Stimulated activated CD8-positive, alpha-beta memory T cell treated with anti-CD3 and anti-CD28 coated beads, Interleukin-4, amount 100 ng/mL, for 4 hours (primary cell): Measurements from ENCODE around the gene TAC3.
"Not testable (repeated sequence)": the region's sequence is repeated elsewhere in the genome, so short reads cannot be mapped to it uniquely, and the experiment has no call there.

ENCODE experiments used
- DNase-seq, 2 donors: peaks; one replicate each; pipeline ENCODE4 v3.0.0-alpha.2; 2020; ENCODE audit warnings: low read depth in 2 of 2, low spot score in 1 of 2

The TAC3 gene

DNA sequence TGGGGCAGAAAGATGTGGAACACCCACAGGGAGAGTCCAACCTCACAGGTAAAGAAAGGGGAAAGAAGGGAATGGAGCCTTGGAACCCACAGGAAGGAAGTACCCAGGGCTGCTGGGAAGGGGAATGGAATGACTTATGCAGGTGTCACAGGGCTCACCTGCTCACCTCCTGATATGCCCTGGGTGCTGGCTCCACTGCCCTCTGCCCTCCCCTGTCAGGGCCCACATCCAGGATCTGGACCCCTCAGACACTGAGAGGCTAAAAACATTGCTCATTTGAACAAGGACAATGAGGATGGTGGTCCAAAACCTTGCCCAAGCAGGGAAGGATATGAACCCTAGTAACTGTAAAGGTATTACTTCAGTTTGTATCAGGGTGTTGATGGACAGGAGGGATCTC is 29.3 kb downstream of the TAC3 start:
- DNase-seq: no peak

DNA sequence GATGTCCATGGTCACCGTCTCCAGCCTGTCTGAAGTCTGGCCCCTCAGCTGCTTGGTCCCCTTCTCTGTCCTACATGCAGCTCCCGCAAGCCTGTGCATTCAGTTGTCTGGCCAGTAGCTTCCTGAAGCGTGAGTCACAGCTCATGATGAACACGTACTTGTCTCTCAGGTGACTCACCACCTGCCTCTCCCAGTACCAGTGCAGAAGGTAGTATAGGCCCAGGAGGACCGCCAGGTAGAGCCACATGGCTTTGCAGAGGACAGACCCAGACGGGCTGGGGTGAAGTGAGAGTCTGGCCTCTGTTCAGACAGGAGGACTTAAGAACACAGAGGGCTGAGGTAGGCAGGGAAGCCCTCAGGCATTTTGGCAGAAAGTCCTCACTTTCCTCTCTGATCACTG is 30.6 kb downstream of the TAC3 start:
- DNase-seq: not testable (repeated sequence)

DNA sequence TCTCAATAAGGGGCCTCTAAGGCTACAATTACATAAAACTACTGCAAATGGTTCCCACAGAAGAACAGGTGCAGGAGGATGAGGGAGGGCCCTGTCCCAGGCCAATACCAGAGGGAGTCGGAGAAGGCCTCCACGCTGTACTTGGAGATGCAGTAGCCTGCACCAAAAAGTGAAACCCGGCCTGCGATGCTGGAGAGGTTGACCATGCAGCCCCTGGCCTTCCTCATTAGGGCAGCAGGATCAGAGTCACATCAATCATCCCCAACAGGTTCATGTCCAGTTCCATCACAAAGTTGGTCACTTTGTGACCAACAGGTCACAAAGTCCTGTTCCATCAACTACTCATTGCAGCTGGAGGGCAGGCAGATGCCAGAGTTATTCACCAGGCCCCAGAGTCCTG is 32.9 kb downstream of the TAC3 start:
- DNase-seq: no peak

DNA sequence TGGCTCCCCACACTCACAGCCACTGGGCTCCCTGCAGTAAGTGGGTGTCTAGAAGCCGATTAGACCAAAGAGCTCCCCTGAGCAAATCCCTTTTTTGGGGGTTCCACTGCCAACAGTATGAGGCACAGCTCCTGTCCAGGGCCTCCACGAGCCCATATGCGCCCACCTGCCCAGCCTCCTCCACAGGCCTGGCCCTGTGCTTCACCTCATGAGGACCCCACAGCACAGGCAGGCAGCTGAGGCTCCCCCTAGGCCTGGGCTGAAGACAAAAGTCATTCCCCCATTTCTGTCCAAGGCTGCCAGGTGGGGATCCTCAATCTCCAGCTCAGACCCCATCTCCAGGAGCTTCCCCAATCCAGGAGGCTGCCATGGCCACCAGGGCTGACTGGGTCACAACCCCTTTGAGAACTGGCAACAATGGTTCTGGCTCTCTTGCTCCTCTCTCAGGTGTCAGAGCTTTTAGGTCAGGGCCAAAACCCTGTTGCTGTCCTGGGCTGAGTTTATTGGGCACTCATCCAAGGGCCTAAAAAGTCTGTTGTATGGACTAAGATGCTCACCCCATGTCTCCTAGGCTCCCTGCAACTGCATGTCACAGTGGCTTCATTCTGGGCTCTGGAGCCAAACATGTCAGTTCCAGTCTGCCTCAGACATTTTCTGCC is 33.6 kb downstream of the TAC3 start:
- DNase-seq: not testable (repeated sequence)

DNA sequence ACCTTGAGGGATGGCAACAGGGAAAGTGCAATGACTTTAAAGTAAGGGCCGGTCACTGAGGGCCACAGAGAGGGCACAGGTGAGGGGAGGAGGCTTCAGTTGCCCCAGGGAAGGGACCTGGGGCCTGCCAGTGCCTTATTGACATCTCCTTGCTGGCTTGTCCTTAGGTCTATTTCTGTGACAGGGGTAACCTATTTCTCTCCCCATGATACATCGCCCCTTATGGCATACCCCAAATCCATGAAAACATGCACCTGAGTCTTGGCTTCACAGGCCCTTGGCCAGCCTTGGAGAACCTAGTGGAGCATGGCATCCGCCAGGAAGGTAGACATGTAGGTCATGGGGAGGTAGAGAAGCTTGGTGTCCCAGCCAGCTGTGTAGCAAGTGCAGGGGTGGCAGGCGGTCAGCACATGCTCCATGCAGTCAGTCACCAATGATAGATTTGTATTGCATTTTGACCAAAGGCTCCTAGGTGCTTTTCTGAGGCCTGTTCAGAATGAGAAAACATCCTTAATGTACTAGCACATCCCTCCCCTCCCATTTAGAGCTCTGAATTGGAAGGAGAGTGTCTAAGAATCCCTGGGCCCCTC is 35.3 kb downstream of the TAC3 start:
- DNase-seq: no peak

DNA sequence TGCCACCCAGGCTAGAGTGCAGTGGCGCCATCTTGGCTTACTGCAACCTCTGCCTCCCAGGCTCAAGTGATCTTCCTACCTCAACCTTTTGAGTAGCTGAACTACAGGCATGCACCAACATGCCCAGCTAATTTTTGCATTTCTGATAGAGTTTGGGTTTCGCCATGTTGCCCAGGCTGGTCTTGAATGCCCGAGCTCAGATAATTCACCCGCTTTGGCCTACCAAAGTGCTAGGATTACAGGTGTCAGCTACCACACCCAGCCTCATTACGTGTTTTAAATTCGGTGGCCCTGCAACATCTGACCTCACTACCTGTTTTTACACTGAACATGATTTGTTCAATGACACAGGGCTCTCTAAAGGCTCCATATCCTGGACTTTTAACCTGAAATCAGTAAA is 36.1 kb downstream of the TAC3 start:
- no peak for DNase-seq

DNA sequence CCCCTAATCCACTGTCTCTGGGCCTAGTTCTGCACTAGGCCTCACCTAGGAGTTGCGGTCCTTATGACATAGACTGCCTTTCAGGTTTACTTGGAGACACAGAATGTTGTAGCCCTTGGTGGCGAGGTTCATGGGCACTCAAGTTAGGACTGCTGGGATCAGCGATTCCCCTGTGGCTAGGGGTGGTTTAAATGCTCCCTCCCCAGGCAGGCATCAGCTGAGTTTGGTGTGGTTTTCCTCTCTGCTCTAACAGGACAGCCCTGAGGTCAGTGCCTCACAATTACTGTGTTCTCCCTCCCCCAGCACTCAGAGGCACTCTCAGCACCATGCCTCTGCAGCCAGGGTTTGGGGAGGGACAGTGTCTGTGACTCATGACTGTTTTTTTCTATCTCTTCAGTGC is 36.7 kb downstream of the TAC3 start:
- DNase-seq: no peak

DNA sequence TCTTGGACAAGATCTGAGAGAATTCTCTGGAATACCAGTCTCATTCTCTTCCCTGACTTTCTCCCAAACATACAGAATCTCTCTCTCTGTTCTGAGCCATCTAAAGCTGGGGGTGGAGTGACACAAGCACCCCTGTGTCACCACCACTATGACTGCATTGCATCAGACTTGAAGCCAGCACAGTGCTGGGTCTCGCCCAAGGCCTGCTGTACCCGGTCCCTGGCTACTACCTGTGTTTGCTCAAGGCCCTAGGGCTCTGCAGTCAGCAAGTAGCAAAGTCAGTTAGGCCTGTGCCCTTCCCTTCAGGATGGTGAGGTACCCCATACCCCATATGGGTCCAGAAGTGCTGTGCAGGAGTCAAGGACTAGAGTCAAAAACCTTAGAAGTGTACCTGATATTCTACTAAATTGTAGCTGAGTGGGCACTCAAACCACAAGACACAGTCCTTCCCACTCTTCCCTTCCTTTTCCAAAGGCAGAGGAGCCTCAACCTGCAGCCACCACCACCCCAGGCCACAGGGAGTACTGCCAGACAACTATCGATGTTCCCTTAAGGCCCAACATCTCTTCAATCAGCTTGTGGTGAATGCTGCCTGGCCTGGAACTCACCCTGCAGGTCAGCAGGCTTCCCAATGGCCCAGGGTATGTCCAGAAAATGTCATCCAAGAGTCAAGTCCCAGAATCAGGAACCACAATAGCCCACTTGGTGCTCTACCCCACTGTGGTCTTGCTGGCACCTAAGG is 37.8 kb downstream of the TAC3 start:
- DNase-seq: no peak

DNA sequence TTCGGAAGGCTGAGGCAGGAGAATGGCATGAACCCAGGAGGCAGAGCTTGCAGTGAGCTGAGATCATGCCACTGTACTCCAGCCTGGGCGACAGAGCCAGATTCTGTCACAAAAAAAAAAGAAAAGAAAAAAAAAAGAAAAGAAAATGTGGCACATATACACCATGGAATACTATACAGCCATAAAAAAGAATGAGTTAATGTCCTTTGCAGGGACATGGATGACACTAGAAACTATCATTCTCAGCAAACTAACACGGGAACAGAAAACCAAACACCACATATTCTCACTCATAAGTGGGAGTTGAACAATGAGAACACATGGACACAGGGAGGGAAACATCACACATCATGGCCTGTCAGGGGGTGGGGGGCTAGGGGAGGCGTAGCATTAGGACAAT is 39.0 kb downstream of the TAC3 start:
- DNase-seq: not testable (repeated sequence)

DNA sequence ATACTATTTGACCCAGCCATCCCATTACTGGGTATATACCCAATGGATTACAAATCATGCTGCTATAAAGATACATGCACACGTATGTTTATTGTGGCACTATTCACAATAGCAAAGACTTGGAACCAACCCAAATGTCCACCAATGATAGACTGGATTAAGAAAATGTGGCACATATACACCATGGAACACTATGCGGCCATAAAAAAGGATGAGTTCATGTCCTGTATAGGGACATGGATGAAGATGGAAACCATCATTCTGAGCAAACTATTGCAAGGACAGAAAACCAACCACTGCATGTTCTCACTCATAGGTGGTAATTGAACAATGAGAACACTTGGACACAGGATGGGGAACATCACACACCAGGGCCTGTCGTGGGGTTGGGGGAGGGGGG is 42.1 kb downstream of the TAC3 start:
- DNase-seq: not testable (repeated sequence)

DNA sequence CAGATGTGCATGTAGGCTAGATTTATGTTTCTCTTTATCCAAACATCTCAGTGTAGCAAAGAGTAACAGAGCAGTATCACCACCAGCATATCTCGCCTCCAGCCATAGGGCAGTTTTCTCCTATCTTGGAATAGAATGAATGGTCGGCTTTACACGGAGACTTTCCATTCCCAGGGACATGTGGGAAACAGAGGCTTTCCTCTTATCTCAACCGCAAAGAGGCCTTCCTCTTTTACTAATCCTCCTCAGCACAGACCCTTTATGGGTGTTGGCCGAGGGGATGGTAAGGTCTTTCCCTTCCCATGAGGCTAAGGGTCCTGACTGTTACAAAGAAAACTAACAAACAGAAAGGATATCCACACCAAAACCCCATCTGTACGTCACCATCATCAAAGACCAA is 47.4 kb downstream of the TAC3 start:
- DNase-seq: not testable (repeated sequence)

DNA sequence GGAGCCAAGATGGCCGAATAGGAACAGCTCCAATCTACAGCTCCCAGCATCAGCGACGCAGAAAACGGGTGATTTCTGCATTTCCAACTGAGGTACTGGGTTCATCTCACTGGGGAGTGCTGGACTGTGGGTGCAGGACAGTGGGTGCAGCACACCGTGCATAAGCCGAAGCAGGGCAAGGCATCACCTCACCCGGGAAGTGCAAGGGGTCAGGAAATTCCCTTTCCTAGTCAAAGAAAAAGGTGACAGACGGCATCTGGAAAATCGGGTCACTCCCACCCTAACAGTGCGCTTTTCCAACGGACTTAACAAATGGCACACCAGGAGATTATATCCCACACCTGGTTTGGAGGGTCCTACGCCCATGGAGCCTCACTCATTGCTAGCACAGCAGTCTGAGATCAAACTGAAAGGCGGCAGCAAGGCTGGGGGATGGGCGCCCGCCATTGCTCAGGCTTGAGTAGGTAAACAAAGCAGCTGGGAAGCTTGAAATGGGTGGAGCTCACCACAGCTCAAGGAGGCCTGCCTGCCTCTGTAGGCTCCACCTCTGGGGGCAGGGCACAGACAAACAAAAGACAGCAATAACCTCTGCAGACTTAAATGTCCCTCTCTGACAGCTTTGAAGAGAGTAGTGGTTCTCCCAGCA is 50.2 kb downstream of the TAC3 start:
- not testable (repeated sequence) for DNase-seq

DNA sequence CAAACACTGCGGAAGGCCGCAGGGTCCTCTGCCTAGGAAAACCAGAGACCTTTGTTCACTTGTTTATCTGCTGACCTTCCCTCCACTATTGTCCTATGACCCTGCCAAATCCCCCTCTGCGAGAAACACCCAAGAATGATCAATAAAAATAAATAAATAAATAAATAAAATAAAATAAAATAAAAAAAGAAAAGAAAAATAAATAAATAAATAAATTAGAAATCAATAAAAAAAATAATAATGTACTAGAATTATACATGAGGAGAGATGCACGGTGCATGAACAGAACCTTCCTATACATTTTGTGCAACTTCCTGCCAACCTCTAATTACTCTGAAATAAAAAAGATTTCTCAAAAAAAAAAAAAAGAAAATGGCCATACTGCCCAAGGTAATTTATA is 51.2 kb downstream of the TAC3 start:
- not testable (repeated sequence) for DNase-seq

DNA sequence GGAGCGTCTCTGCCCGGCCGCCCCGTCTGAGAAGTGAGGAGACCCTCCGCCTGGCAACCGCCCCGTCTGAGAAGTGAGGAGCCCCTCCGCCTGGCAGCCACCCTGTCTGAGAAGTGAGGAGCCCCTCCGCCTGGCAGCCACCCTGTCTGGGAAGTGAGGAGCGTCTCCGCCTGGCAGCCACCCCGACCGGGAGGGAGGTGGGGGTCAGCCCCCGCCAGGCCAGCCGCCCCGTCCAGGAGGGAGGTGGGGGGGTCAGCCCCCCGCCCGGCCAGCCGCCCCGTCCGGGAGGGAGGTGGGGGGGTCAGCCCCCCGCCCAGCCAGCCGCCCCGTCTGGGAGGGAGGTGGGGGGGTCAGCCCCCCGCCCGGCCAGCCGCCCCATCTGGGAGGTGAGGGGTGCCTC is 52.8 kb downstream of the TAC3 start:
- not testable (repeated sequence) for DNase-seq

DNA sequence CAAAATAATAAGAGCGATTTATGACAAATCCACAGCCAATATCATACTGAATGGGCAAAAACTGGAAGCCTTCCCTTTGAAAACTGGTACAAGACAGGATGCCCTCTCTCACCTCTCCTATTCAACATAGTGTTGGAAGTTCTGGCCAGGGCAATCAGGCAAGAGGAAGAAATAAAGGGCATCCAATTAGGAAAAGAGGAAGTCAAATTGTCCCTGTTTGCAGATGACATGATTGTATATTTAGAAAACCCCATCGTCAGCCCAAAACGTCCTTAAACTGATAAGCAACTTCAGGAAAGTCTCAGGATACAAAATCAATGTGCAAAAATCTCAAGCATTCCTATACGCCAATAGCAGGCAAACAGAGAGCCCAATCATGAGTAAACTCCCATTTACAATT is 54.1 kb downstream of the TAC3 start:
- not testable (repeated sequence) for DNase-seq
